HG03045 (cell line): ENCODE data around the gene FAM170B.
A peak's percentile ranks its signal among the peaks of the same experiment; 100 is the strongest.

ENCODE experiments used
- ATAC-seq: cut with Tn5 transposase; IDR thresholded peaks from one replicate; pipeline ENCODE4 v1.9.1; 2021; ENCODE audit warnings: mild to moderate bottlenecking, moderate library complexity; ENCODE audit not compliant: unreplicated experiment

FAM170B gene

DNA sequence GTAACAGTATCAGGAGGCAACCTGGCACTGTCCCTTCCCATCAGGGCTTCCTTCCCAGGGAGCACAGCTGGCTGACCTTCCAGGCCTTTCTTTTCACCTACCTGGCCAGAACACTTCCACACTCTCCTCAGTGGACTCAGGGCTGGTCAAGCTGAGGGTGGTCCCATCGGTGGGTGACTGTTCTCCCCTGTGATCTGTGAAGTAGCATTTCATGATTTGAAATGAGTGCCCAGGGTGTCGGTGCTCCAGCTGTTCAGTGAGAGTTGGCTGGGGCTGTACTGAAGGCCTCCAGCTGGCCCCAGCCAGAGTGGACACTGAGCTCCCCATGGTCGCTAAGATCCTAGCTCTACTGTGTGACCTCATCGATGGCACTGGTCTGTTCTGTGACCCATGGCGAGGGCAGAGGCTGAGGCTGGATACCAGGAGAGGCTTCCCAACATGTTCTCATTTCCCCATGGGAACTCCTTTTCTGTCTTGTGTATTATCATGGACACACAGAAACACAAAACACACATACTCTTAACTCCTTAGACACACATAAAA is at the start of gene FAM170B:
Gene FAM170B, minus strand, starts transcription at position 316 of the 543 bp plus-strand sequence. Its CDS starts 103 bp downstream, at position 213.
- no peak for ATAC-seq

DNA sequence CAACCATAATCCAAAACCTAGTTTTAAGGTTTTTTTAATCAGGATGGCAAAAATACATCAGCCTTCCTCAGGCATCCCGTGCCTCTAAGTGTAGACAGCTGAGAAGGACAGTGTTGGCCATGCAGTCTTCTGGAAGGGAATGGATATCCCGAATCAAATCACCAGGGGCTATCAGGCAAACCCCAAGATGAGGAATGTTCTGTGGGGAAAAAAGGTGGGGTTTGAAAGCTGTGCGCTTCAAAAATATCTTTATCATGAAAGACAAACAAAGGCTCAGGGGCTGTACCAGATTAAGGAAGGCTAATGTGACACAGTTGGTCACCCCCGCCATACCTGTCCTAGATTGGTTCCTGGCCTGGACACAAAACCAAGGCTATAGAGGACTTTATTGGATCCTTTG is 49.0 kb upstream of the FAM170B start:
- ATAC-seq = no peak

DNA sequence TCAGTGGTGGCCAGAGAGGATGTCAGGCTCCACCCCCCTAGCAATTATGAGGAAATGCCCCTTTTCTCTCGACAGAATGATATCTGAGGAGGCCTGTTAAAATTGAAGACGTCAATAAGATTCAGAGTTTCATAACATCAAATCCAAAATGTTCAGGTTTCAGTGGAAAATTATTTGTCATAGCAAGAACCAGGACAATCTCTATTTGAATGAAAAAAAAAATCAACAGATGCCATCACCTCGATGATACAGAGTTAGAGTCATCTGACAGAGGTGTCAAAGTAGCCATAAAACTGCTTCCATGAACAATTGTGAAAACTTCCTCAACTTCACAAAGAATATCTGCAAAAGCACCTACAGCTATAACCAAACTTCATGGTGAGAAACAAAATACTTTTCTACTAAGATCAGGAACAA is 46.6 kb upstream of the FAM170B start:
- ATAC-seq = no peak

DNA sequence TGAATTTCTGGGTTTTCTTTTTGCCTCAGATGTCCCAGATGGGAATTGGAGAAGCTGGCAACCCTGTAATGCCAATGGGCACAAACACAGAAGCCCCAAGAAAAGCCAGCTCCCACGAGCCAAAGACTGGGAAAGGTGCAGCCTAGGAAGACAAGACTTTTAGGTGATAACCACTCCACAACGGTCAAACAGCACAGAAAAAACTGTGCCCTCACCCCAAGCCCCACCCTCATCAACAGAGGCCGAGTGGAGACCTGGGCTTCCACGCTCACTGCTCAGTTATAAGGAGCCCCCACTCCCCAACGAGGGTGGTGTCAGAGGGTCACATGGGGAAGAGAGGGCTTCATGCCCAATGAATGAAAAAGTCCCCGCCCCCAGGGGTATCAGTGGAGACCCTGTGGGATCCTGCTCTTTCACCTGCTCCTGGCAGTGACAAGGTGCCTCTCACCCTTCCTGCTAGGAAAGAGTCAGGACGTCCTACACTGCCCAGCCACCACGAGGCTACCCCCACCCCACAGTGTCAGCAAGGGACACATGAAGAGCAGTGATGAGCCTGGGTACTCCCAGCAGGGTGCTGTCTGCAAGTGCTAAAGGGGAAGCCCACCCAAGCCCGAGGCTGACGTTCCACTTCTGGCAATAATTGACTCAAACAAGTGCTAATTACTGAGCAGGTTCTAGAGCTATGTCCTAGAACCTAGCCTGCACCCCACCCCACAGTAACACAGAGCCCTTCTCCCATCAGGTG is 46.0 kb upstream of the FAM170B start:
- ATAC-seq = no peak

DNA sequence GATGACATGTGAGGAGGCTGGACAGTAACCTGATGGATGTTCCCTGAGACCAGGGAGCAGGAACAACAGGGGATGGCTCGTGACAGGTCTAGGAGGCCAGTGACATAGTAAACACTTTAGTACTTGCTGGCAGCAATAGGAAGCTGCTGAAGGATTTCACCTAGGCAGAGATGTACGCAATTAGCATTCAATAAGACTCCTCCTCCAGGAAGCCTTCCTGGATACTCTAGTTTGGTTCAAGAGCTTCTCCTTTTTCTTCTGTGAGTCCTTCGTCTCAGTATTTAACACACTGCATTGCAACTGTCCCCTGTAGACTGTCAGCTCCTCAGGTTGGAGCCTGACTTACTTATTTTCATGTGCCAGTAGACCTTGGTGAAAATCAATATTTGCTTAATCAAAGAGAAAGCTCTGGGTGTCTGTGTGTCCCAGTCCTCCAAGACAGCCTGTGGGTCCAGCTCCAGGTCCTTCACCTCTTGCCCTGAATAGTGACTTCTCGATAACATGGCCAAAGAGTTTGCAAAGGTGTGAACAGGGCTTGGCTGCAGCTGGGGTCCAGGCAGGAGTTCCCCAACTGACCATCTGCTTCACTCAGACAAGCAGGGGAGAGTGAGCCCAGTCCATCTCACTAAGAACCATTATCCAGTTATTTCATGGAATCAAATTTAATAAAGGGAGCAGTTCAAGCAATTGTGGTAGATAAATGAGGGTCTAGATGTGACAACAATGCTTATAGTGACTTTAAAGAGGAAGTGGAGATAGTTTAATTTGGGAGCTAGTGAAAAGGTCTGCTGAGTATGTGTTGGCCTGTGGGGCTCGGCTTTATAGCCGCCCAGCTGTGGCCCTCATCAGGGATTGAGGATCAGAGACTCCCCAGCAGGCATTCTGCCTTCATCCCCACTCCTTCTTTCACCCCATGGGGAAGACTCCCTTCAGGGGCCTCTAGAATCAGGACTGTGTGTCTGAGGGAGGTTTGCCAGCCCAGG is 45.0 kb upstream of the FAM170B start:
- ATAC-seq = no peak

DNA sequence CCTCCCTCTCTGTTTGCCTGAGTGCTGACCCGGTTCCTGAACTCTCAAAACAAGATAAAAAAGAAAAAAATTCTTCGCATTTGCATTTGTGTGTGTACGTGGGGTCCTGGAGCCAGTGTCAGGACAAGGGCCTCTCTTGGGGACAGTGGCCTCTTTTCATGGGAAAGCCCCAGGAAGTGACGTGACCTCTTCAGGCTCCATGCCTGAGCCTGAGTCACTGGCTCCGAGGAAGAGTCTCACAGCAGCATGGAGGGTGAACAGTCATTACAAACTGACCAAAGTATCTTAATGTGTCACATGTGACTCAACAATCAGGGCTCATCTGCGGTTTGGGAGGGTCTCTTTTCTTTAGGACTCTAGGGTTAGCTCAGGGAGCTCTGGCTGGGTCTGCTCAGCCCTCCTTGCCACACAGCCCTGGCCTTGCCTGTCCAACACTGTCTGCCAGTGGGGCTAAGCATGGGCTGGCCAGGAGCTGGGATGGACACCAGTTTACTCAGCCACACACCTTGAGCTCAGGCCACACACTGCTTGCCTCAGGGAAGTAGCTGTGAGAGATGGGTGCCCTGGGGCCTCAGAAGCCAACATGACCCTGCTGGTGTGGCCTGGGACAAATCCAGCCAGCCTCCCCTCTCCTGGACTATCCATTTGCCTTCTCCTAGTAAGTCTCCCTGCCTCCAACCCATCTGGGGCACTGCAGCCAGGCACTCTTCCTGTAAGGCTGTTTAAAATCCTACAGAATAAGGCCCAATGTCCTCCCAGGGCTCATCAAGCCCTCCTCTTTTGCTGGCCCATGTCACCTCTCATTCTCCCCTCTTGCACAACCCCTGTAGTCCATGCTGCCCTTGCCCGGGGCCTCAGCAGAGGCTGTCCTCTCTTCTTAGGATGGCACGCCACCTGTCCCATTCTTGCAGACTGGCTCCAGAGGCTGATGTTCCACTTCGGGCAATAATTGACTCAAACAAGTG is 43.9 kb upstream of the FAM170B start:
- ATAC-seq = peak; percentile 85

DNA sequence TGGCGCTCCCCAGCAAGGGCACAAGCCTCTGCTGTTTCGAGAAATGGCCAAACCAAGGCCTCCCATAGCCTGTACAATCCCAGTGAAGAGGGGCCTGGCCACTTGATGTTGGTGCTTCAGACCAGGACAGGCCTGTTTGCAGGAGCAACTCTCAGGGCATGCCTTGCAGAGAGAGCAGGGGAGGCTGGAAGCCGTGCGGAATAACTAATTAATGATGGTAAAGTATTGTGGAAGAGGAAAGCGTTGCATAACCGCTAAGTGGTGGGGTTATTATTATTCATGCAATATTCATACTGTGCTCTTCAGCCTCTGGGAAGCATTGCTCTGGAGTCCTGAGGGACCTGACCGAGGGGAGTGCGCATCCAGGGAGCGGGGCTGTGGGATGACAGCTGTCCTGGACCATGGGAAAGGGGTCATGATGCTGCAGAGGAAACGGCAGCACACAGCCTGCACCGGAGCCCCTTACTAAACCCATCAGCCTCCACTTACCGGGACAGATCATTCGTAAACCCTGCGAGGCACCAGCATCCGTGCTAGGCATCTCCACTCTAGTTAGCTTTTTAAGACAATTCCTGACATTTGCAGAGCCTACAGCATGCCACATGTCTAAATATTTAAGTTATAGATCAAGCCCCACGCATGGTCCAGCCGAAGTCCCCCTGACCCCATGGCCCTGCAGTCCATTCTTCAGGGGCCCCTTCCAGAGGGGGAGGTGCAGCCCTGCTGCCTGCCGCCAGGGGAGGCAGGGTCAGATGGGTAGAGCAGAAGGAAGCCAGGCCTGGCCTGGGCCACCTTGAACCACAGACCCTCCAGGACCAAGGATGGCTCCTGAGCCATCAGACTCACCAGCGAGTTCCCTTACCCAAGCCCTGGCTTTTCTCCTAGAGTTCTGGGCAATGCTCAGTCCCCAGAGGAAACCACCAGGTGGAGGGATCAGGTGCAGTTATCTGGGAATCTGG is 42.8 kb upstream of the FAM170B start:
- ATAC-seq = no peak

DNA sequence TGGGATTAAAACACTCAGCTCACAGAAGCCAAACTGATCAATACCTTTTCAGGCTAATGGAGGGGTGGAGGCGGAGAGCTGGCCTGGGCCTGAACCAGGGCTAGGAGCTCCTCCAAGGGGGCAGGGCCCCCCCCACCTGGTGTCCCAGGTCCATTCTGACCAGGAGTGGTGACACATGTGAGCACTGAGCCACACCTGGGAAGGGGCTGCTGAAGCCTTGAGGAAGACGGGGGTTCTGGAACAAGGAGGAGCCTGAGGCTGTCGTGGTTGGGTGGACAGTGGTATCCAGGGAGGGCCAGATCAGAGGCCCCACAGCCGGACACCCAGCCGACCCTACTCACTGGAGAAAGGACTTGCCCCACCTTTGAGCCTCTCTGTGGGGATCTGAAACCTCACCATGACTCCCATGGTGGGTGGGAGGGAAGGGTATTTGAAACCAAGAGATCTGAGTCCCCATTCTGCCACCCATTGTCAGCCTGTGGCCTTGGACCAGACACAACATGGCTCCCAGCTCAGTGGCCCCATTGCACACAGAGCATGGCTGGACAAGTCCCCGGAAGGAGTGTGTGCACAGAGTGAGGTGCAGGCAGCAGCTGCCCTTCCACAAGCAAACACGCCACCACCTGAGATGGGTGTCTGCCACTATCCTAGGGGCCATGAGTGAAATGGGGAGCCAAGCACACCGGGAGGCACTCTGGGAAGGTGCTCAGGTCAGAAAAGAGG is 41.9 kb upstream of the FAM170B start:
- no peak for ATAC-seq

DNA sequence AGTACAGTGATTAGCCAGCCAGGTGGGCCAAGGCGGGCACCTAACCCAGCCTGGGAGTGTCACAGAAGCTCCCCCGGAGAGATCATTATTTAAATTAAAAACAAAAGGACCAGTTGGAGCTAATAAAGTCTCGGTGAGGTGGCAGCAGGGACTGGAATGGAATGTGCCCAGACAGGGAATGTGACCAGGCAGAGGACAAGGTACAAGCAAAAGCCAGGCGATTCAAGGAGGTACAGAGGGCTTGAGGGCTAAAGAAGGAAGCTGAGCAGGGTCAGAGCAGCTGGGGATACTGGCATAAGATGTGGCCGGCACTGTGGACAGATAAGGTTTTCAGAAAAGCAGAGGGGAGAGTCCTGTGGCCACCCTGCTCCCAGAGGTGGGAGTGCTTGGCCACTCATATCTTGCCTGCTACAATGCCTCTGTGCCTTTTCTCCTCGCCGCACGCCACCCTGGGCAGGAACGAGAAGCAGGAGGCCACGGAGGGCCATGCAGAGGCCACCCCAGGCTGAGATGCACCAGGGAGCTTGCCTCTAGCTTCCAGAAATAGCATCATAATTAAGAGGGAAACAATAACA is 41.2 kb upstream of the FAM170B start:
- ATAC-seq = no peak

DNA sequence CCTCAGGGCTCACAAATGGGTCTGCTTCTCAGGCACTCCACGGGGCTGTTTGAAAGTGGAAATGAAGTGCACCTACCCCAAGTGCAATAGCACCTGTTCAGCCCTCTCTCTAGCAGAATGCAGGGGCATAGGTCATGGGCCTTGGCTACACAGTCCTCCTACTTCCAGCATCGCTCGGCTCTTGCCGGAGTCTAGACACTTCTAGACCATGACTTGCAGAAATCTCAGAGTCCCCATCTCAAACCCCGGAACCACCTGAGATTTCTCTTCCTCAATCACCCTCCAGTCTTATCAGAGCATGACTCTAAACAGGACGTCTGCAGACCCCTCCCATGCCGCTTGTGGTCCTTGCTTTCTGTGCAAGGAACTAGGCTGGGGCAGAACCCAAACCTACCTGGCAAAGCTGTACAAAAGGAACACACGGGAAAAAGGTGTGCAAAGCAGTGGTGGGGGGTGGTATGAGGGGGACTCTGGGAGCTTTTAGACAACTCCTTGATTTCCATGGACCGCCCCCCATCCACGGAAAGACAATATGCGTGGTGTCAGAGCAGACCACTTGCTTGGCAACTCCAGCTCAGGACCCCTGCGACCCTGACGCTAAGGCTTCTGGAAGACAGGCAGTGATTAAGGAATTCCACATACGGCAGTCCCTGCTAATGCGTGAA is 40.6 kb upstream of the FAM170B start:
- ATAC-seq = no peak

DNA sequence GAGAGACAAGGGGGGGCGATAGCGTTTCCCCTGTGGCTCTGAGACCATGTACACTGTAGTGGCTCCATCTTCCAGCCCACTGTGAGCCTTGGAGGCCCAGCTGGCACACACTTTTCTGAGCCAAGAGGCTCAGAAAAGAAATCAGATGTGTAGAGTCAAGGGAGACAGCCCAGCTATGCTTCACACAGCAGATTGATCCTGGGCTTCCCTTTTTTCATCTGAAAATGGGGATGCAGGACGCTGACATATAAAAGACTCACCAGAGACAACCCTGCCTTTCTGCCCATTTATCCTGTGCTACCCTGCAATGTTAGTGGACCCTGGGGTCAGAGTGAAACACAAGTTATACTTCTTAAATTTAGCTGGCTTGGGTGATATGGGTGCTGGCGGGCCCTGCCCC is 40.0 kb upstream of the FAM170B start:
- ATAC-seq = no peak

DNA sequence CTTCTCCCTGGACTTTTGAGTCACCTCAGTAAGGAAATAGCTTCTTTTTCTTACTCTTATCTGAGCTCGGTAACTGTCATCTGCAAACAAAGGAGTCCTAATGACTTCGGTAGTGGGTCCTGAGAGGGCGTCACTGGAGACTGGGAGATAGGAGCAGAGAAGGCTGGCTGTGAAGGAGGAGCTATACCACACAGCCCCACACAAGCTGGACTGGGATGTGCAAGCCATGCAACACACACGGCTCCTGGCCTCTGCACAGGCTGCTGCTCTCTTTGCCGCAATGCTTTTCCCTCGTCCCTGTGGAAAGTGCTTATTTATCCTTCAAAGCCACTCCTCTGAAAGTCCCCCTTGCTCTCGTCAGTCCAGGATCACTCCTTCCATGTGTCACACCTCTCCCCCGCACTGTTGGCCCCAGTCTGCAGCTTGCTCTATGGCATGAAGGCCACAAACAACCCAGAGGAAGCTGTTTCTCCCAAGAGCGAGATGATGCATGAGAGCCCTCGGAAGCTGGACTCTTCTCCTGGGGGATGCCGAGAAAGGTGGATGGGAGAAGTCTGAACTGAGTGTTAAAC is 39.5 kb upstream of the FAM170B start:
- no peak for ATAC-seq

DNA sequence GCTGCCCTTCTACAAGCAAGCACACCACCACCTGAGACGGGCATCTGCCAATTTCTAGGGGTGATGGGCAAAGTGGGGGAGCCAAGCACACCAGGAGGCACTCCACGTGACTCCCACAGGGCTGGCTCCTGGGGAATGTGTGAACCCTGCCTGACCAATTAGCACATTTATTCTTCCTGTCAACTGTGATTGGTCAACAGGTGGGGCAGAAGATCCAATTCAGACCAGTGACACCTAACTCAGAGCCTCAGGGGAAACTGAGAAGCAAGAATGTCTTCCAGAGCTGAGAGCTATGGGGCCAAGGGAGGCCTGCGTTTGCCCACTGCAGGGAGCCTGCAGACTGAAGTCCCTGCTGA is 38.9 kb upstream of the FAM170B start:
- ATAC-seq = no peak

DNA sequence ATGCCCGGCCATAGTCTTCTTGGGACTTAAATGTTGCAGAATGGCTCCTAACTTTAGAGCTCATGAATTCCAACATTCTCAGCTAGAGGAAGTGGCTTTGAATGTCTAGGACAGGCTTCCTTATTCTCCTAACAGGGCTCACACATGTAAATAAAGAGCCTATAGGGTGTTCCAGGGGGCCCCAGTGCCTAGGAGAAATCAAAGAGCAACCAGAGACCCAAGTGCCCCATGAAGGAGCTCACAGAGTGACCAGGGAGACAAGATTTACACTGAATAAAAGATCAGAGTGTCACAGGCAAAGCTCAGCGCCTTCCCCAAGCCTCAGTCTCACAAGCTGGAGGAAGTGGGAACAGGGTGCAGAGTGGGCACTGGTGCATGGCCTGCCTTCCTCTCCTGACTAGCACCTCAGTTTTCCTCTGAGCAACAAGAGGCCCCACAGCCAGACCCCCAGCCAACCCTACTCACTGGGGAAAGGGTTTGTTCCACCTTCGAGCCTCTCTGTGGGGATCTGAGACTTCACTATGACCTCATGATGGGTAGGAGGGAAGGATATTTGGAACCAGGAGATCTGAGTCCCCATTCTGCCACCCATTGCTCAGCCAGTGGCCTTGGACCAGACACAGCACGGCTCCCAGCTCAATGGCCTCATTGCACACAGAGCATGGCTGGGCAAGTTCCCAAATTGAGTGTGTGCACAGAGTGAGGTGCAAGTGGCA is 38.4 kb upstream of the FAM170B start:
- ATAC-seq = no peak

DNA sequence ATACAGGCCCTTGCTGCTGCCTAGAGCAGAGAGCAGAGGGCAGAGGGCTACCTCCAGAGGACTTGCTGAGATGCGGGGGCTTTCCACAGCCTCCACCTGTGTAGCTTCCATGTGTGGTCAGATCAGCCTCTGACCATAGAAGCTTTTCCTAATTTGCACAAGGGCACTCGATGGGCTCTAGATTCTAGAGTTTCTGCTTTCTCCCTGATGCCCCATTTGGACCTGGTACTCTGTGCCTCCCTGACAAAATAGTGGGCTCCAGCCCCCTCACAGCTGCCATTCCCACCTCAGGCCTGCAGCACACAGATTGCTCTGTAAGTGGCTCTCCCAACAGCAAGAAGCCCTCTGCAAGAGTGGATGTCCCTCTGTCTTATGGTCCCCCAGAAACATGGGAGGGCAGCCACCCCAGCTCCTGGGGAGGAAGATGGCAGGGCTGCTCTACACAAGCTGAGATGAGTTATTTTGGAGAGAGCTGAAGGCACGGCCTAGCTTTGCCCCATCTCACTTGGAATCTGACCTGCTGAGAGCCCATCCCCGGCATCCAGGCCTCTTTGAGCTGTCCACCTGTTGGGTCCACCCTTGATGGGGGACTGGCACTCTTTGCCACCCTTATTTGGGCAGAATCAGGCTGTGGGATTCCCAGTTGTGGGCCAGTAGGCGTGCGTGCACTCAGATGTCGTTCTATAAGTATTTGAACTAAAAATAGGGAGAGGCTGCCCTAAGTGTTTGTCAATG is 37.7 kb upstream of the FAM170B start:
- ATAC-seq = no peak

DNA sequence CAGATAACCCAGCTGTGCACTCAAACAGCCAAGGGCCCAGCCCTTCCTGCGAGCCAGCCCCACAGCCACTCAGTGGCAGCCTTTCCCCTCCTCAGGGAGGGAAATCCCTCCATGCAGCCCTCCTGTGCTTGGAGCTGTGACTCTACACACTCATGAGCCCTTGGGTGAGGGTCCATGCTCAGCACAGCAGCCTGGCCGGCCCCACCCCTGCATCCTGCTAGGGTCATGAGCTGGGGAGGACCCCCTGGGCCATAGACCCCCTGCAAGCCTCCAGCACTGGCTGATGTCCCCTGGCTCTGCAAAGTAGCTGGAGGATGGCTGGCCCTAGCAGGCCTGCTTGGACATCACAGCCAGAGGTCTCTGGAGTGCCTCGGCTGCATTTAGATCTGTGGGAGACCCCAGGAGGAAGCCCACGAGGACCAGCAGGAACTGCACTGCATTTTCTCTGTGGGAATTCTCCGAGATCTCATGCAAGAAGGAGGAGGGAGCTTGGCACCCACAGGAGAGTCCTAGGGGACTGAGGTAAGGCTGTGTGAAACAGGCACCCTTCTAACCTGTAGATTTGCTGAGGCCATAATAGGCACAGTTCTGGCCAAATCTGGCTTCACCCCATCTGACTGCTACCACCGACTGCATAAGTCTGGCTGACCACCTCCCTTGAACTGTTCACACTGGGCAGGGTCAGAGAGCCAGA is 37.0 kb upstream of the FAM170B start:
- ATAC-seq = no peak
